ENCODE measurements around the gene CLEC16A.

- TF ChIP-seq, protein P1, sequence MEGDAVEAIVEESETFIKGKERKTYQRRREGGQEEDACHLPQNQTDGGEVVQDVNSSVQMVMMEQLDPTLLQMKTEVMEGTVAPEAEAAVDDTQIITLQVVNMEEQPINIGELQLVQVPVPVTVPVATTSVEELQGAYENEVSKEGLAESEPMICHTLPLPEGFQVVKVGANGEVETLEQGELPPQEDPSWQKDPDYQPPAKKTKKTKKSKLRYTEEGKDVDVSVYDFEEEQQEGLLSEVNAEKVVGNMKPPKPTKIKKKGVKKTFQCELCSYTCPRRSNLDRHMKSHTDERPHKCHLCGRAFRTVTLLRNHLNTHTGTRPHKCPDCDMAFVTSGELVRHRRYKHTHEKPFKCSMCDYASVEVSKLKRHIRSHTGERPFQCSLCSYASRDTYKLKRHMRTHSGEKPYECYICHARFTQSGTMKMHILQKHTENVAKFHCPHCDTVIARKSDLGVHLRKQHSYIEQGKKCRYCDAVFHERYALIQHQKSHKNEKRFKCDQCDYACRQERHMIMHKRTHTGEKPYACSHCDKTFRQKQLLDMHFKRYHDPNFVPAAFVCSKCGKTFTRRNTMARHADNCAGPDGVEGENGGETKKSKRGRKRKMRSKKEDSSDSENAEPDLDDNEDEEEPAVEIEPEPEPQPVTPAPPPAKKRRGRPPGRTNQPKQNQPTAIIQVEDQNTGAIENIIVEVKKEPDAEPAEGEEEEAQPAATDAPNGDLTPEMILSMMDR (IDR thresholded peaks at IDR 0.05) = no peak
- TF ChIP-seq EZH2 (IDR thresholded peaks at IDR 0.05) (no peak), EZH2phosphoT487 (IDR thresholded peaks at IDR 0.05) (no peak)
Observed at GRCh38 chr16:11107780-11108465, 163.6 kb downstream of the CLEC16A start.
